Breast epithelium (tissue), 3 donors: ENCODE measurements around the gene USP20.

Experiments used
- CTCF ChIP-seq, 3 donors: fragments of 450-650 bp; IDR thresholded peaks; one replicate each; pipeline ENCODE4 v1.5.1; 2016 to 2017; ENCODE audit warnings: antibody characterized with exemption in 3 of 3, mild to moderate bottlenecking in 3 of 3, moderate library complexity in 3 of 3
- POLR2A ChIP-seq: fragments of 450-650 bp; IDR thresholded peaks from one replicate; pipeline ENCODE4 v1.6.1; 2016; ENCODE audit warnings: antibody characterized with exemption, mild to moderate bottlenecking, moderate library complexity
- POLR2AphosphoS5 ChIP-seq, 3 donors: sonication (generic); formaldehyde crosslinking; IDR thresholded peaks; one replicate each; pipeline ENCODE4 v1.6.1; 2017; ENCODE audit warnings: antibody characterized with exemption in 3 of 3

- TF ChIP-seq POLR2AphosphoS5 (IDR thresholded peaks at IDR 0.05) (no peak), CTCF (IDR thresholded peaks at IDR 0.05) (no peak), POLR2A (no peak)
These were observed 71.0 kb downstream of the USP20 start for GRCh38 chr9:129906298-129906697.
